HL-60/S4 treated with retinoic acid at 250 ng/mL for 4 days and 3 days (cell line): Measurements from ENCODE around the gene APLN.

ENCODE experiments used
- in situ Hi-C: fragments of 300-500 bp; cut with MboI; formaldehyde crosslinking; loops from 2 replicates; pipeline ENCODE4 v1.7.0; 2022; ENCODE audit warnings: low sequenced_read_pairs

Gene APLN

DNA sequence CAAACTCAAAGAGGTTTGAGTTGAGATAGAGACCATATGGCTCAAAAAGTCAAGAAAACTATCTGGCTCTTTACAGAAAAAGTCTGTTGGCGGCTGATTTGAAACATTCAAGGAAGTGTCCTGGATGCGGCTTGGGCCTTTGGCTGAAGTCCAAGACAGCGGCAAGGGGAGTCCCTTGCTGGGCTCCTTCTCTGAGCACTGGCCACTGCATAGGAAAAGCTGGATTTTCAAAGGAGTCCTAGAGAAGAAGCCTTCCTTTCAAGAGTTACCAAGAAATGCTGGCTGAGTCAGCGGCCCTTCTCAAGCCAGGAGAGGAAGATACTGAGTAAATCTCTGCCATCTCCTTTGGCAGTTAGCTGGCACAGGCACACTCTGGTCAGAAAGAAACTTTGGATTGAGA is 12.1 kb downstream of the APLN start:
- in situ Hi-C loops: no loop called here

DNA sequence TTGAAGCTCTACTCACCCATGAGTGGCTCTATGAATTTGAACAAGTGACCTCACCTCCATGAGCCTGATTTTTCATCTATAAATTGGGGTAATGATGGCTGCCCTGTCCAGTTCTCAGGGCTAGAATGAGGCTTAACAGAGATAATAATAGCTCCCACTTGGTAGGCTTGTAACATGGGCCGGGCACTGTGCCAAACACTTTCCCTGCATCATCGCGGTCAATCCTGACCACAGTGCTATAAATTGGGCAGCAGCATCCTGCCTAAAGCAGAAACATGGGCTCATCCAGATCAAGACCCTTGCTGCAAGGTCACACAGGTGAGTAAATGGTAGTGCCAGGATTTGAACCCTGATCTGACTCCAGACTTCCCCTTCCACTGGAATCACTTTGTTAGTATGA is 12.8 kb downstream of the APLN start:
- in situ Hi-C loops: no loop called here

DNA sequence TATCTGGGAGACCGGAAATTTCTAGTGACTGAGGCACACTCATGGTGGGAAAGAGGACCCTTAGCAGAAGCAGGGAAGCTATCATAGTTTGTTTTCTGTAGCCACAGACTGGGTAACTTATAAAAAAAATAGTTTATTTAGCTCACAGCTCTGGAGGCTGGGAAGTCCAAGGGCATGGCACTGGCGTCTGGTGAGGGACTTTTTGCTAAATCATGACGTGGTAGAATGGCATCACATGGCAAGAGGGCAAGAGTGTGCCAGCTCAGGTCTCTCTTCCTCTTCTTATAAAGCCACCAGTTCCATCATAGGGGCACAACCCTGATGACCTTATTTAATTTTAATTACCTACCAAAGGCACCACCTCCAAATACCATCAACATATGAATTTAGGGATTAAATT is 13.3 kb downstream of the APLN start:
- in situ Hi-C loops: no loop called here

DNA sequence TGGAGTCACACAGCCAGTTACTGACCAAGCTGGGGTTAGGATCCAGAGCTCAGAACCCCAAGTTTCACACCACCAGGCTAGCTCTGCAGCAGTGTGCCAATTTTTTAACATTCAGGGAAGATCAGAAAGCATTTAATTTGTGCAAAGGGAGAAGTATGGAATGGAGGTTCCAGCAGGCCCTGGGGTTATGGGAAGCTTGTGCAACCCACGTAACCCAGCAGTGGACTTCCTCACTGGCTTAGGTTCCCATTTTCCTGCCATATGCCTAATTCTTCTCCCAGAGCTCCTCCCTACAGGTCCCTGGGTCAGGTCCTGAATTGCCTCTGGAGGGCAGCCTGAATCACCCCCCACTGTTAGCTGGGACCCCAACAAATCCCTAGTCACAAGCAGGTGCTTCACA is 14.0 kb downstream of the APLN start:
- in situ Hi-C loops: no loop called here

DNA sequence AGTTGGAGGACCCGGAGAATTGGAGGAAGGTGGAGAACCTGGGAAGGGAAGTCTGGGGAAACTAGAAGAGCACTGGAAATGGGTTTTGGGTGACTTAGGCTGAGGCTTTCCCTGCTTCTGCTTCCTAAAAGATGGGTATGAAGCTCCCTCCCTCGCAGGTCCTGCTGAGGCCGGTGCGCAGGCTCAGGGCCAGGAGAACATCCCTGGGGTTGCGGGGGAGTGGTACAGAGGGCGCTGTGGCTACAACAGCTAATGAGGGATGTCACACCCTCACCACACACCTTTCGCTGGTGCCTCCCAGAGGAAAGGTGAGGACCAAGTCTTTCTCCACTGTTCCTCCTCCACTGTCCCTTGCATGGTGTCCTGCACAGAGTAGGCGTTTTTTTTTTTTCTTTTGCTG is 15.8 kb downstream of the APLN start:
- in situ Hi-C loops: no loop called here

DNA sequence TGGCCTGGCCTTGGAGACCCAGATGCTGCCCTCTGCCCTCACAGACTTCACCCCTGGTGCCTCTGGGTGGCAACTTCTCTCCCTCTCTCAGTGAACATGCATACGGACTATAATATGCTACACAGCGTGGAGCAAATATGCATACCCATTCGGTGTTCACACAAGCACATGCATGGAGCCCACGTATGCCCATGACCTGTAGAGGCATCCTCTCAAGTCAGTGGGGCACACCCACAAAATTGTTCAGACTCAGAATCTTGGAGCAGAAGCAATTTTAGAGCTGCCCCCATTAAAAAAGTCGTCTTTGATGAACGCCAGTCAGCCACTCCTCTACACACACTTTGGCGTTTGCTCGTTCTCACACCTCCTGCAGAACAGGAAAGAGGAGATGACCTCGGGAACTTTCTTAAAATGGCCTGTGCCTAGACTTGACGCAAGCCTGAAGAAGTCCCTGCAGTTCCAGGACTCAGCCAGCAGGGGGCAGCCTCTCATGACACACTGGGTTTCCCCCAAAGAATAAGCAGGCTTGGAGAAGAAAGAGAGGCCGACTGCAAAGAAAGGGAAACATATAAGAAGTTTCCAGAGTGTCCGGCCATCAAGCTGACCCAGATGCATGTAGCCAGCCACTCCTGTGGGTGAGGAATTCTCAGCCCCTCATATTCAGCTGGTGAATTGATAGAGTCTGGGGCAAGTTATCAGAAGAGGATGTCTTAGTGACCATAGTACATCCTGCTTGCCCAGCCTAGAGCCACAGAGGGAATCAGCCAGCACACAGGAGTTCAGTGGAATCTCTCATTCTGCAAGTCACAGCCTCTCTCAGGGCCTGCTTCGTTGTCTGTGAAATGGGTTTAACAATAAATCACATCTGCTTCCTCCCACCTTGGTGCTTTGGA is 17.3 kb downstream of the APLN start:
- in situ Hi-C loops: no loop called here

DNA sequence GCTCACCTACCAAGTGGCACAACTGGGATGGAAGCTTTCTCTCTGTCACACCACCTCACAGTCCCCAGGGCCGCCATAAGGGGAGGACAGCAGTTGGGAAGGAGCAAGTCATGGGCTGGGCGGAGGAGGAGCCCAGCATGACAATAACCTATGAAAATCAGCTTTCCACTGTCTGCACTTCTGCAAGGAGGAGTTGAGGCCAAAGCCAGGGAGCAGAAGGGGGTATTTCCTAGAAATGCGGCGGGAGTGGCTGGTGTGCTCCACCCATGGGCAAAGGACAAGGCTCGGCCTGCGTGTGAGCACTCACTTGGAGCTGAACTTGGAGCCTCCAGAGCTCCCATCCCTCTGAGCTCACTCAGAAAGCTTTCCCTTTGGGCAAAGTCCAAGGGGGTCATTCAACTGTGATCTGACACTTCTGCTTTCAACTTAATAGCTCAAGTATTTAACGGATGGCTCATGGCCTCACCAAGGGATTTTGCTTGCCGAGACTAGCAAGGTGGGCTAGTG is 18.5 kb downstream of the APLN start:
- in situ Hi-C loops: no loop called here

DNA sequence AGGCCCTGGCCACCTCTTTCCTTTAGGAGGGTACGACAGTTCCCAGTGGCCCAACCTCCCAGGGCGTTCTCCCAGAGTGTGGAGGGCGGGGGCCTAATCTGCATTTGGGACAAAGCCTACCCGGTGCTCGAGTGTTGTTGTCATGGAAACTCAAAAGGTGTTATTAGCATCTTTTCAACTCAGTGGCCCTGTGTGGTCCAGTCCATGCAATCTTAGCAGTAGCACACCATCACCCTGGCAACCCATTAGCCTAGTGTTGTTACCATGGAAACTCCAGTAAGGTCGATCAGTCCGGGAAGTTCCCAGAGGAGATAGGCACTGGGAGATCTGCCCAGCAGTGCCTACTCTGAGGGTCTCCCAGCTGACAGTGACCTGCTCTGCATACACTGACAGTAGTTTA is 20.2 kb downstream of the APLN start:
- in situ Hi-C loops: no loop called here

DNA sequence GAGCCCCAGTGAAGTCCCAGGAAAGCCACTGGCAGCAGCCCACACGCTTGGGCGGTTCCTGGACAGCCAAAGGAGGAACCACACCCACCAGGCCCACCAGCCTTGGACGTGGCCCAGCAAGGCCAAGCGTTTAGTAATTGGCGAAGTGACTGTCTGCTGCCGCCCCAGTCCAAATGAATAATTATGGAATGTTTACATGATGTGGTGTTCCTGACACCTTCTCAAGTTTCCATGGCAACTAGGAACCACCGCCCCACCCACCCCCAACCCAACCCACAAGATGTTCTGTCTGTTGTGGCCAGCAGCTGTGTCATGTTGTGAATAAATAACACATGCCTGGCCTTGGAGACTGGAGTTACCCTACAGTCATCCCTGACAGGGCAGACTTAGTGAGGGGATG is 22.3 kb downstream of the APLN start:
- in situ Hi-C loops: no loop called here

DNA sequence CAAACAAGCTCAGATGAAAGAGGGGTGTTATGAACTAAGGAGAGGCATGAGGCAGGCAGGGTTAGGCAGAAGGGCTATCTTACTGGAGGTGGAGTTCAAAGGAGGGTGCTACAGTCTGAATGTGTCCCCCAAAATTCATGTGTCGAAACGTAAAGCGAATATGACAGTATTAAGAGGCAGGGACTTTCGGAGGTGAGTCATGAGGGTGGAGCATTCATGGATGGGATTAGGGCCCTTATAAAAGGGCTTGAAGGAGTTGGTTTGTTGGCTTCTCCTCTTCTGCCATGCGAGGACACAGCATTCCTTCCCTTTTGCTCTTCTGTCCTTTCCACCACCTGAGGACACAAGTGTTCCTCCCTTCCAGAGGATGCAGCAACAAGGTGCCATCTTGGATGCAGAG is 22.9 kb downstream of the APLN start:
- in situ Hi-C loops: no loop called here

DNA sequence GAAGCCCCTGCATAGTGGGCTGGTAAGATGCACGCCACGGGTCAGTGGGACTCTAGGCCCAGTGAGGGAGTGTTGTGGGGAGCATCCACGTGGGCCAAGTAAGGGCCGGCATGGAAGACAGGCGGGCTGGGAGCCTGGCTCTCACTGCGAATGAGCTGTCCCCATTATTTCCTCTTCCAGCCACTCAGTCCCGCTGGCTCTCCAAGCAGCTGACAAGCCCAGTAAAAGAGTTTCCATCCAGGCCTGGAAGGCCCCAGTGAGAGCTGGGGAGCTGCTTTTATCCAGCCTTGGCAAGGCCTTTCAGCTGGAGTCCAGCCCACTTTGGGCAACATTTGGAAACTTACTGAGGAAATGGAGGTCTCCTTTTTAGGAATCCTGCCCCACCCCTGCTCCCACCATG is 24.9 kb downstream of the APLN start:
- in situ Hi-C loops: no loop called here

DNA sequence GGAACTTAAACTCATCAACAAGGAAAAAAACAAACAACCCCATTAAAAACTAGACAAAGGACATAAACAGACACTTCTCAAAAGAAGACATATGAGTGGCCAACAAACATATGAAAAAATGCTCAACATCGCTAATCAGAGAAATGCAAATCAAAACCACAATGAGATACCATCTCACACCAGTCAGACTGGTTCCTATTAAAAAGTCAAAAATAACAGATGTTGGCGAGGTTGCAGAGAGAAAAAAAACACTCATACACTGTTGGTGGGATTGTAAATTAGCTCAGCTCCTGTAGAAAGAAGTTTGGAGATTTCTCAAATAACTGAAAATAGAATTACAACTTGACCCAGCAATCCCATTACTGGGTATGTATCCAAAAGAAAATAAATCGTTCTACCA is 28.7 kb downstream of the APLN start:
- in situ Hi-C loops: no loop called here

DNA sequence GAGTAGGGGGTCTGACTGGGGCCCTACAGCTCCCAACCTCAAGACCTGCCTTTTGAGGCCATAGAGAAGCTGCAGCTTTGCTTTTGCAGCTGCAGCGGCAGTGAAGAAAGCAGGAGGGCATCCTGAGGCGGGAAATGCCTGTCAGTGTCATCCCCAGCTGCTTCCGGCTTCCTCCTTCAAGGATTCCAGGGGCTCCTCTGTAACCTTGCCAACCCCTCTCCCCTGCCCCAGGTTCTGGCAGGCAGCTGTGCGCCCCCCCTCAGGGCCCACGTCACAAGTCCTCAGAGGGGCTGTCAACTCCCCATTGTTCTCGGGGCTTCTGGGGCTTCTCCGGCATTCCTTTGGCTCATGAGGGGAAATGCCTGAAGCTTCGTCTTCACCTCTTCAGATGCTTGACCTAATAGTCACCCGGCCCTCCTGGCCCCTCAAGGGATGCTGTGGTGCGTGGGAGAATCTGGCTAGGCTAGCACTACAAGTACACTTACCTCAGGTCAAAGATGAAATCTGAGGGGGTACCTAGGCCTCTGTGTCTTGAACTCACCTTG is 31.9 kb downstream of the APLN start:
- in situ Hi-C loops: loop anchor here (25.0 kb wide), 2 partner anchors 289 to 564 kb away; partner anchors contain the start of gene UTP14A

DNA sequence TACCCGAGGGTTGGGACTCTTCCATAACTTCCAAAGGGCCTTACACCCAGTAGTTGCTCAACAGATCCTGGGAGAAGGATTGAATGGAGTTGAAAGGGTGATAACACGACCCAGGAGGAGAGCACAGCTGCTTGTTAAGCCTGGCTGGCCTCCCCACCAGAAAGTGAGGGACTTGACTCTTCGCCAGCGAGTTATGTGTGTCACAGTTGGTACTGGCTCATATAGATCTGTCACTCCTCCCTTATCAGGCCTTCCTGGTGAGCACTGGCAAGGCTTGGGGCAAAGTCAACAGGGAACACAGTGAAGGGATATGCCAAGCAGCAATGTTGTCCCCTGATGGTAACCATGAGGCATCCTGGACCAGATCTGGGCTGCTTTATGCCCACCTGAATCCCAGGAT is 35.8 kb downstream of the APLN start:
- in situ Hi-C loops: loop anchor here (25.0 kb wide), 2 partner anchors 293 to 568 kb away; partner anchors contain the start of gene UTP14A

DNA sequence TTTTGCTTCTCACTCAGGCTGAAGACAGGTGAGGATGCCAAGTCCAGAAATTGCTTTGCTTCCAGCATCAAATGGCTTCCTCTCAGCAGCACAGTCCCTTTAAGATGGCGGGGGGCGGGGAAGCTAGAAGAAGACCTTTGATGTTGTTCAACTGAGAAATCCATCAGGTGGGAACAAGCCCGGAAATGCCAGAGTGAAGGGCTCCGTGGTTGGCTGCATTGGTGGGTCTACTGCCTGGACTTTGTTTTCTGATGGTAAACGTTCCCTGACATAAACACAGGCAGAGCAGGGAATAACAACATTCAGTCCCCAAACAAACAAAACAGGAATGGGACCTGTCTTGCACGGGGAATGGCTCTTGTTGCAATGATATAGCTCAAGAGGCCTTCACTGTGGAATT is 37.3 kb downstream of the APLN start:
- in situ Hi-C loops: loop anchor here (25.0 kb wide), 2 partner anchors 295 to 570 kb away; partner anchors contain the start of gene UTP14A

DNA sequence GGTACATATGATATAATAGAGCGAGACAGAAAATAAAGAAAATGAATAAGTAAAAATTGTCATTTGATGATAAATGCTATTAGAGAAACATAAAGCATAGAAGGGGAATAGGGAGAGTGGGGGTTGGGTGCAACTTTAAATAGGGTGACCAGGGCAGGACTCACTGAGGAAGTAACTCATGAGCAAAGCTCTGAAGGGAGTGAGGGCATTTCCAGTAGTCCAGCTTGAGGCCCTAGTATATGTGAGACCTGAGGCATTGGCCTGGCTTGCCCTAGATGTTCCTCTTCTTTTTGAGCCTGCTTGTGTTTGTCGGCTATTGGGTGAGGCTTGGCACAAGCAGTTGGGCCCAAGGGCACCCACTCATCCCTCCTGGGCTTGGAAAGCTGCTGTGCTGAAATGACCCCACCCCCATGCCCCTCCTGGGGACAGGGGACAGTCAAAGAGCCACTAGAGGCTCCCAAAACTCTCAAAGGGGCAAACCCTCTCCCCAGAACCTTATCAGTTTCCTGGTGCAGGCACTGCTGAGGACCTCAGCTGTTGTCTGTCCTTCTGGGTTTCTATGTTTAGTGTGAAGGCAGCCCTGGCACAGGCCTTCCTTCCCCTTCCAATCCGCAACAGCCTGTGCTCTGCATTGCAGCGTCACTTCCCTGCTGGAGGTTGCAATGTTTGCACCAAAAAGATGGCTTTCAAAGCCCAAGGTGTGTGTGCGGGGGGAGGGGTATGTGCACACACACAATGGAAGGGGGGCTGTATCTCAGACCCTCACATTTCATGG is 40.1 kb downstream of the APLN start:
- in situ Hi-C loops: loop anchor here (25.0 kb wide), 2 partner anchors 298 to 573 kb away; partner anchors contain the start of gene UTP14A

DNA sequence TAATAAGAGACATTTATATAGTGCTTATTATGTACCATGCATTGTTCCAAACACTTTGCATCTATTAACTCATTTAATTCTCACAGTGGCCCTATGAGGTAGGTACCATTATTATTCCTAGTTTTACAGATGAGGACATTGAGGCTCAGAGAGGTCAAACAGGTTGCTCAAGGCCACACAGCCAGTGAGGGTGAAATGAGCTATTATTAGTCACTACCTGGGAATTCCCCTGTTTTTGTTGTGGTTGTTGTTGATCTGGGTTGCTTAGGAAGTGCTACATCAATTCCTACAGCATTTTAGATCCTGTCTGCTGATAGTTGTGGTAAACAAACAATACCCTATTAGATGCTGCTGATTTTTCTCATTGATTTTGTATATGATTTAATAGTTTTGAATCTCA is 41.2 kb downstream of the APLN start:
- in situ Hi-C loops: loop anchor here (25.0 kb wide), 2 partner anchors 299 to 574 kb away; partner anchors contain the start of gene UTP14A

DNA sequence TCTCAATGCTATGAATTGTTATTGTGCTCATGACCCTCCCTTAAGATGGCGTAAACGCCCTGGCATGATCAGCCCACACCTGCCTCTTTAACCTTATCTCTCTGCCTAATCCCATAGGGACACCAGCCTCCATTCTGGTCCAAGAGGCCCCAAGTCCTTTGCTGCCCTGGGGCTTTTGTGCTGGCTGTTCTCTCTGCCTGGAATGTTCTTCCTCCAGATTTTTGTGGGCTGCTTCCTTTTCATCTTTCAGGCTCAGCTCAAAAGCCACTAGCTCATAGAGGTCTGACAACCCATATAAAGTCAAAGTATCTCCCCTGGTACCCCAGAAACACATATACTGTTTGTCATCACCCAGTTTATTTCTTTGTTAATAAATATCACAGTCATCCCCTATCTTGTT is 42.4 kb downstream of the APLN start:
- in situ Hi-C loops: loop anchor here (25.0 kb wide), 2 partner anchors 300 to 575 kb away; partner anchors contain the start of gene UTP14A

DNA sequence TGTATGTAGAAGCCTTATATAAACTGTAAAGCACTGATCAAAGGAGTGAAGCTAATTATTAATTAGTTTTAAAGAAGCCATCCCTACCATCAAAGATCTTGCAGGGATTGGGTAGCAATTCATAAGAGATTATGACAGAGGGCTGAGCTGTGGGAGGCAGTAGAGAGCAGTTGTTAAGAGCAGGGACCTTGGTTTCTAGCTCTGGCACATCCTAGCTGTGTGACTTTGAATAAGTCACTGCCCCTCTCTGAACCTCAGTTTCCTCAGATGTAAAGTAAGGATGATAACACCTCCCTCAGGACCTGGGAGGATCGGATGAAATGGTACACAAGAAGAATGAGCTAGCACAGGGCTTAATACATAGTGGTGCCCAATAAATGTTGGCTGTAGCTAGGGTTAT is 45.4 kb downstream of the APLN start:
- in situ Hi-C loops: loop anchor here (10.0 to 25.0 kb wide), 3 partner anchors 303 to 578 kb away; partner anchors contain the start of gene UTP14A

DNA sequence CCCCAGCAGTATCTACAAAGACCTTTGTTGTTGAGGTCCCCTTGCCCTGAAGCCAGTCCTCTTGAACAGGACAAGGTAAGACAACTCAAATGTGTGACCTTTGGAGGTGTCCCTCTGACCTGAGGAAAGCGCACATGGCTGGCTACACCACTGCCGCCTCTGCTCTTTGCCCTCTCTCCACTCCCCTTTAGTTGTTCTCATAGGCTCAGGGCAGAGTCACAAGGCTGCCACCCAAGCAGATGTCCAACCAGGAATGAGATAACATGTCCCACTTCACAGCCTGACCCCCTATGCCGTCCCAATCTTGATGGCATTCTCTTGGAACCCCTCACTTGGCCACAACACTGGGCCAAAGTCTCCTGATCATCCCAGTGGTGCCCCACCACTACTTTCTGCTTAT is 46.3 kb downstream of the APLN start:
- in situ Hi-C loops: loop anchor here (10.0 to 25.0 kb wide), 3 partner anchors 304 to 579 kb away; partner anchors contain the start of gene UTP14A

DNA sequence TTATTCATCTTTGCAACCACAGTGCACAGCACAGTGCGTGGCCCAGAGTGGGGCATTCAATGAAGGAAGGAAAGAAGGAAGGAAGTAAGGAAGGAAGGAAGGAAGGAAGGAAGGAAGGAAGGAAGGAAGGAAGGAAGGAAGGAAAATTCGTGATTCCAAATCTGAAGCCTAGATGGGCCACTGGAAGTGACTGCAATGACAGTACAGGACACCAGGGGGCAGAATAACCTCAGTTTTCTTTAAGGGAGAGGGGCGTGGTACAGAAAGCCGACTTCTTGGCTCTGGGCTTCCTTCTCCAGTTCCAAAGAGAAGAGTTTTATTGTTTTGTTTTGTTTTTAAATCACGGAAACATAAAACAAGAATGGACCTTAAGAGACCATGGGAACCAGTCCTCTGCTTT is 47.8 kb downstream of the APLN start:
- in situ Hi-C loops: loop anchor here (10.0 to 25.0 kb wide), 3 partner anchors 305 to 580 kb away; partner anchors contain the start of gene UTP14A
